NT2/D1 (cell line): ENCODE measurements around the gene PLBD1.

Source experiments
- YY1 ChIP-seq: IDR thresholded peaks from 2 replicates; pipeline ENCODE4 v1.6.1; 2011; ENCODE audit not compliant: insufficient read length, insufficient read depth
- ZNF274 ChIP-seq: IDR thresholded peaks from 2 replicates; pipeline ENCODE4 v1.6.1; 2011; ENCODE audit warnings: mild to moderate bottlenecking, low read depth, low read length

DNA sequence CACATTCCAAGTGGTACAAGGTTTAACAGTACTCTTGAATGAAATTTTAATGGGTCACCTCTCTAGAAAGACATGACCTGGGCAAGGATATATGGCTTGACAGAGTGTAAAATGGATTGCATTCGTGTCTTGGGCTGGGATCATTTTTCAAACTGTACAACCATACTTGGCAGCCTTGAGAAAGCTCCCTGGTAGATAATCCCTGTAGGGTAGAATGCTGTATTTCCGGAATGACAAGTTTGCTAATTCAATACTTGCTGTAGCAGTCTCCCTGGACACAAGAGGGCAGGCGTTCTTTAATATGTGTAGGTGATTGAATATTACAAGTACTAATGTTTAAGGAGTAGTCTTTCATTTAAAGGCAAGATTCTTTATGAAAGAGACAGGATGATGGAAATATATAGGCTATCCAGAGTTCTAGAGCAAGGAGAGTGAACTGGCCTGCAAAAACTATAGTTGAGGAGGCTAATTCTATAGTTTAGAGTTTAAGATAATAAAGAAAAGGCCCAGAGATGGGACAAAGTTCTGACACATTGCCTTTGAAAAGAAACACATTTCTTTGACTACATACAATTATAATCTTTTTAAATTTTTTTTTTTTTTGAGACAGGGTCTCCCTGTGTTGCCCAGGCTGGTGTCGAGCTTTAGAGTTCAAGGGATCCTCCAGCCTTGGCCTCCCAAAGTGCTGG is 53.4 kb downstream of the PLBD1 start:
- TF ChIP-seq ZNF274 = no peak
- no peak for TF ChIP-seq YY1
